B cell (primary cell): ENCODE data around the gene DEAF1.

Experiments
- EZH2 ChIP-seq: IDR thresholded peaks from 2 replicates; pipeline ENCODE4 v1.6.1; 2012; ENCODE audit warnings: borderline replicate concordance, low read depth, mild to moderate bottlenecking, moderate library complexity, low read length; ENCODE audit not compliant: insufficient read depth, poor library complexity, severe bottlenecking
- TF ChIP-seq, protein P1 (sequence below): fragments of 200-600 bp; IDR thresholded peaks from one replicate; pipeline ENCODE4 v1.8.0; 2022; ENCODE audit warnings: antibody characterized with exemption, mild to moderate bottlenecking

- TF ChIP-seq, protein P1, sequence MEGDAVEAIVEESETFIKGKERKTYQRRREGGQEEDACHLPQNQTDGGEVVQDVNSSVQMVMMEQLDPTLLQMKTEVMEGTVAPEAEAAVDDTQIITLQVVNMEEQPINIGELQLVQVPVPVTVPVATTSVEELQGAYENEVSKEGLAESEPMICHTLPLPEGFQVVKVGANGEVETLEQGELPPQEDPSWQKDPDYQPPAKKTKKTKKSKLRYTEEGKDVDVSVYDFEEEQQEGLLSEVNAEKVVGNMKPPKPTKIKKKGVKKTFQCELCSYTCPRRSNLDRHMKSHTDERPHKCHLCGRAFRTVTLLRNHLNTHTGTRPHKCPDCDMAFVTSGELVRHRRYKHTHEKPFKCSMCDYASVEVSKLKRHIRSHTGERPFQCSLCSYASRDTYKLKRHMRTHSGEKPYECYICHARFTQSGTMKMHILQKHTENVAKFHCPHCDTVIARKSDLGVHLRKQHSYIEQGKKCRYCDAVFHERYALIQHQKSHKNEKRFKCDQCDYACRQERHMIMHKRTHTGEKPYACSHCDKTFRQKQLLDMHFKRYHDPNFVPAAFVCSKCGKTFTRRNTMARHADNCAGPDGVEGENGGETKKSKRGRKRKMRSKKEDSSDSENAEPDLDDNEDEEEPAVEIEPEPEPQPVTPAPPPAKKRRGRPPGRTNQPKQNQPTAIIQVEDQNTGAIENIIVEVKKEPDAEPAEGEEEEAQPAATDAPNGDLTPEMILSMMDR, result no peak
- TF ChIP-seq EZH2, result no peak
Observed at GRCh38 chr11:699753-700152, 4.7 kb upstream of the DEAF1 start.
